Vagina (tissue), 2 donors: ENCODE results near the gene ATG5. TPM values are rescaled to one million over a fixed set of nuclear protein-coding genes. Genes with fewer than 3 reads are reported as not detected.

Experiments
- DNase-seq, 2 donors: peaks; one replicate each; pipeline ENCODE4 v3.0.0-alpha.2; 2017; ENCODE audit errors: extremely low spot score in 2 of 2
- H3K27ac ChIP-seq: fragments of 200-600 bp; sonication (generic); one replicate; pipeline ENCODE4 v1.5.1; 2019
- H3K27me3 ChIP-seq: fragments of 200-600 bp; sonication (generic); one replicate; pipeline ENCODE4 v1.5.1; 2019
- H3K36me3 ChIP-seq, 2 donors: fragments of 200-600 bp; sonication (generic); one replicate each; pipeline ENCODE4 v1.5.1; 2017 to 2019
- H3K4me1 ChIP-seq: fragments of 200-600 bp; sonication (generic); one replicate; pipeline ENCODE4 v1.5.1; 2019
- H3K4me3 ChIP-seq, 2 donors: fragments of 200-600 bp; sonication (generic); 1 replicate in 1 of 2; 2 replicates in 1 of 2; pipeline ENCODE4 v1.5.1; 2016 to 2019
- H3K9me3 ChIP-seq: fragments of 200-600 bp; sonication (generic); one replicate; pipeline ENCODE4 v1.5.1; 2019
- POLR2A ChIP-seq, 2 donors: fragments of 450-650 bp; IDR thresholded peaks; one replicate each; pipeline ENCODE4 v1.6.1; 2017; ENCODE audit warnings: antibody characterized with exemption in 2 of 2, mild to moderate bottlenecking in 2 of 2, moderate library complexity in 2 of 2
- POLR2AphosphoS5 ChIP-seq, 2 donors: sonication (generic); formaldehyde crosslinking; IDR thresholded peaks; one replicate each; pipeline ENCODE4 v1.9.0; 2017; ENCODE audit warnings: antibody characterized with exemption in 2 of 2, mild to moderate bottlenecking in 2 of 2, low read depth in 1 of 2; ENCODE audit not compliant: insufficient read depth in 1 of 2
- intact Hi-C: fragments of 100-400 bp; cut with DNase I; formaldehyde crosslinking; loops from one replicate; pipeline ENCODE4 v1.15.1; 2023
- total RNA-seq: library from RNA; depleted of rRNA; stranded (reverse); fragments of >200 nt; gene quantifications from one replicate; pipeline ENCODE4 v1.2.3, GENCODE V29; 2016
- TF ChIP-seq, protein P1 (sequence below), 3 experiments: fragments of 450-650 bp in 2 of 3; fragments of 200-600 bp in 1 of 3; sonication (generic) in 1 of 3; IDR thresholded peaks; one replicate each; pipeline ENCODE4 v1.5.1; 2017 to 2019; ENCODE audit warnings: antibody characterized with exemption in 3 of 3, mild to moderate bottlenecking in 2 of 3, moderate library complexity in 2 of 3

Gene ATG5
- total RNA-seq, 1 donor from 2014 or later = 37.1 TPM

GRCh38 chr6:106286746-106287145 lies 38.8 kb downstream of the ATG5 start:
- TF ChIP-seq, protein P1, sequence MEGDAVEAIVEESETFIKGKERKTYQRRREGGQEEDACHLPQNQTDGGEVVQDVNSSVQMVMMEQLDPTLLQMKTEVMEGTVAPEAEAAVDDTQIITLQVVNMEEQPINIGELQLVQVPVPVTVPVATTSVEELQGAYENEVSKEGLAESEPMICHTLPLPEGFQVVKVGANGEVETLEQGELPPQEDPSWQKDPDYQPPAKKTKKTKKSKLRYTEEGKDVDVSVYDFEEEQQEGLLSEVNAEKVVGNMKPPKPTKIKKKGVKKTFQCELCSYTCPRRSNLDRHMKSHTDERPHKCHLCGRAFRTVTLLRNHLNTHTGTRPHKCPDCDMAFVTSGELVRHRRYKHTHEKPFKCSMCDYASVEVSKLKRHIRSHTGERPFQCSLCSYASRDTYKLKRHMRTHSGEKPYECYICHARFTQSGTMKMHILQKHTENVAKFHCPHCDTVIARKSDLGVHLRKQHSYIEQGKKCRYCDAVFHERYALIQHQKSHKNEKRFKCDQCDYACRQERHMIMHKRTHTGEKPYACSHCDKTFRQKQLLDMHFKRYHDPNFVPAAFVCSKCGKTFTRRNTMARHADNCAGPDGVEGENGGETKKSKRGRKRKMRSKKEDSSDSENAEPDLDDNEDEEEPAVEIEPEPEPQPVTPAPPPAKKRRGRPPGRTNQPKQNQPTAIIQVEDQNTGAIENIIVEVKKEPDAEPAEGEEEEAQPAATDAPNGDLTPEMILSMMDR (IDR thresholded peaks at IDR 0.05) = no peak
- TF ChIP-seq POLR2AphosphoS5 (IDR thresholded peaks at IDR 0.05; ENCODE audit: insufficient read depth in 1 of 2, low read depth in 1 of 2) = no peak
- TF ChIP-seq POLR2A (IDR thresholded peaks at IDR 0.05) = no peak
- no peaks in the 10 kb centered on the region for H3K9me3 ChIP-seq
- no peak overlapping the region for H3K27ac ChIP-seq

DNA sequence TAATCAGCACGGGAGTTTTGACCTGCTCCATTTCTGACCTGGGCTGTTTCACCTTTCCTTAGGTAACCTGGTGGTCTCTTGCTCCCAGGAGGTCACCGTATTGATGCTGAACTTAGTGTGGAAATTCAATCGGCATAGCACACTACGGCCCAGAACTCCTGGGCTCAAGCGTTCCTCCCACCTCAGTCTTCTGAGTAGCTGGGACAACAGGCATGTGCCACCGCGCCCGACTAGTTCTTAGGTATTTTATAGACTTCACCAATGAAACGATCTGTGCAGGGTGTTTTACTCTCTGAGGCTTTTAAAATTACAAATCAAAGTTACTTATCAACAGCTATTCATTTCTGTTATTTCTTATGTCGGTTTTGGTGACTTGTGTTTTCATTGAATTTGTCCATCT lies 42.1 kb downstream of the ATG5 start:
- no peaks in the 10 kb centered on the region for H3K27me3 ChIP-seq
- H3K9me3 ChIP-seq = no peaks in the 10 kb centered on the region
- no peaks in the 10 kb centered on the region for H3K36me3 ChIP-seq
- intact Hi-C loops = no loop called here
- H3K4me1 ChIP-seq = peaks cover 12% of the 10 kb centered on the region
- DNase-seq = no peak
- H3K4me3 ChIP-seq = no peak overlapping the region
- TF ChIP-seq POLR2A (IDR thresholded peaks at IDR 0.05) (no peak), POLR2AphosphoS5 (IDR thresholded peaks at IDR 0.05; ENCODE audit: insufficient read depth in 1 of 2, low read depth in 1 of 2) (no peak)
- TF ChIP-seq, protein P1 (IDR thresholded peaks at IDR 0.05) = no peak
- no peak overlapping the region for H3K27ac ChIP-seq

More at GRCh38 chr6:106286746-106287145, 38.8 kb downstream of the ATG5 start:
- peaks cover 0 to 6% of the 10 kb centered on the region in 2 donors for H3K36me3 ChIP-seq
- intact Hi-C loops = no loop called here
- H3K4me3 ChIP-seq = no peak overlapping the region
- H3K4me1 ChIP-seq = peaks cover 7% of the 10 kb centered on the region
- no peak for DNase-seq
- no peaks in the 10 kb centered on the region for H3K27me3 ChIP-seq

DNA sequence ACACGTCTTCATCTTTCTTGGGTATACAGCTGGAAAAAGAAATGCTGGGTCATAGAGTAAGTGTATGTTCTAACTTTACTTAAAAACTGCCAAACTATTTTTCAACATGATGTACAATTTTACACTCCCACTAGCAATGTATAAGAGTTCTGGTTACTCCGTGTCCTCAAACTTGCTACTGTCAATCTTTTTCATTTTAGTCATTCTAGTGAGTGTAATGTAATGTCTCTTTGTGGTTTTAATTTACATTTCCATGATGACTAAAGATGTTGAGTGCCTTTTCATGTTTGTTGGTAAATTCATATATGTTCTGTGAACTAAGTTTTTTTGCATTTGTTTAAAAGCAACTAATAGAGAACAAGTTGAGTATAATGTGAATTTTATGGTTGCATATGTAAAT lies 43.9 kb downstream of the ATG5 start:
- peaks cover 6% of the 10 kb centered on the region for H3K4me1 ChIP-seq
- no peaks in the 10 kb centered on the region for H3K9me3 ChIP-seq
- peaks cover 0 to 5% of the 10 kb centered on the region in 2 donors for H3K36me3 ChIP-seq
- H3K4me3 ChIP-seq = no peak overlapping the region
- no peak overlapping the region for H3K27ac ChIP-seq
- intact Hi-C loops = no loop called here
- TF ChIP-seq POLR2AphosphoS5 (IDR thresholded peaks at IDR 0.05; ENCODE audit: insufficient read depth in 1 of 2, low read depth in 1 of 2) = no peak
- TF ChIP-seq, protein P1 (IDR thresholded peaks at IDR 0.05) = no peak
- TF ChIP-seq POLR2A (IDR thresholded peaks at IDR 0.05) = no peak
- DNase-seq = no peak
- H3K27me3 ChIP-seq = no peaks in the 10 kb centered on the region

GRCh38 chr6:106281088-106281487 lies 44.5 kb downstream of the ATG5 start:
- TF ChIP-seq, protein P1 (IDR thresholded peaks at IDR 0.05) = no peak
- TF ChIP-seq POLR2A (IDR thresholded peaks at IDR 0.05) = no peak
- Histone ChIP-seq H3K27me3 (no peaks in the 10 kb centered on the region), H3K9me3 (no peaks in the 10 kb centered on the region), H3K4me3 (no peak overlapping the region), H3K36me3 (peaks cover 0 to 5% of the 10 kb centered on the region in 2 donors), H3K27ac (no peak overlapping the region), H3K4me1 (peaks cover 5% of the 10 kb centered on the region)
- intact Hi-C loops = no loop called here
- DNase-seq = no peak

- intact Hi-C loops = no loop called here
Observed at GRCh38 chr6:106279179-106279578, 46.4 kb downstream of the ATG5 start.

More at GRCh38 chr6:106279179-106279578, 46.4 kb downstream of the ATG5 start:
- Histone ChIP-seq H3K27ac (no peak overlapping the region), H3K4me3 (no peak overlapping the region), H3K4me1 (peaks cover 5% of the 10 kb centered on the region), H3K9me3 (no peaks in the 10 kb centered on the region), H3K36me3 (peaks cover 0 to 5% of the 10 kb centered on the region in 2 donors), H3K27me3 (no peaks in the 10 kb centered on the region)
- DNase-seq = no peak
- no peak for TF ChIP-seq POLR2AphosphoS5 (IDR thresholded peaks at IDR 0.05; ENCODE audit: insufficient read depth in 1 of 2, low read depth in 1 of 2)
